Measurements from ENCODE around the gene DSCAM. TPM values are rescaled to one million over a fixed set of nuclear protein-coding genes. Genes with fewer than 3 reads are reported as not detected.

Gene DSCAM
- total RNA-seq, 1 donor from 2014 or later, result not detected

GRCh38 chr21:40615505-40616376 is 231.2 kb downstream of the DSCAM start:
- intact Hi-C loops (cut with micrococcal nuclease), result loop anchor here (5.0 kb wide), 1 partner anchor 452 kb away; no protein-coding TSS in a partner anchor

- intact Hi-C loops (cut with micrococcal nuclease), result no loop called here
Measured at GRCh38 chr21:40613546-40614030, 233.4 kb downstream of the DSCAM start.

- intact Hi-C loops (cut with micrococcal nuclease), result no loop called here
Measured at GRCh38 chr21:40610345-40610744, 236.6 kb downstream of the DSCAM start.

GRCh38 chr21:40606341-40606740 is 240.6 kb downstream of the DSCAM start:
- intact Hi-C loops (cut with micrococcal nuclease), result no loop called here

GRCh38 chr21:40605094-40605493 is 241.9 kb downstream of the DSCAM start:
- intact Hi-C loops (cut with micrococcal nuclease), result no loop called here

- intact Hi-C loops (cut with micrococcal nuclease), result no loop called here
Measured at GRCh38 chr21:40603774-40604173, 243.2 kb downstream of the DSCAM start.

- intact Hi-C loops (cut with micrococcal nuclease), result no loop called here
Measured at GRCh38 chr21:40602080-40602479, 244.9 kb downstream of the DSCAM start.

GRCh38 chr21:40595806-40596205 is 251.2 kb downstream of the DSCAM start:
- intact Hi-C loops (cut with micrococcal nuclease), result no loop called here

GRCh38 chr21:40587736-40588346 is 259.1 kb downstream of the DSCAM start:
- intact Hi-C loops (cut with micrococcal nuclease), result no loop called here

GRCh38 chr21:40586575-40586974 is 260.4 kb downstream of the DSCAM start:
- intact Hi-C loops (cut with micrococcal nuclease), result no loop called here

GRCh38 chr21:40577285-40578043 is 269.5 kb downstream of the DSCAM start:
- intact Hi-C loops (cut with micrococcal nuclease), result no loop called here

- intact Hi-C loops (cut with micrococcal nuclease), result no loop called here
Measured at GRCh38 chr21:40575976-40576375, 271.0 kb downstream of the DSCAM start.

GRCh38 chr21:40569357-40569756 is 277.6 kb downstream of the DSCAM start:
- intact Hi-C loops (cut with micrococcal nuclease), result no loop called here

GRCh38 chr21:40568807-40569206 is 278.2 kb downstream of the DSCAM start:
- intact Hi-C loops (cut with micrococcal nuclease), result no loop called here

GRCh38 chr21:40567501-40567900 is 279.5 kb downstream of the DSCAM start:
- intact Hi-C loops (cut with micrococcal nuclease), result no loop called here

GRCh38 chr21:40566486-40566885 is 280.5 kb downstream of the DSCAM start:
- intact Hi-C loops (cut with micrococcal nuclease), result no loop called here

- intact Hi-C loops (cut with micrococcal nuclease), result no loop called here
Measured at GRCh38 chr21:40564318-40564717, 282.6 kb downstream of the DSCAM start.

- intact Hi-C loops (cut with micrococcal nuclease), result no loop called here
Measured at GRCh38 chr21:40563900-40564299, 283.1 kb downstream of the DSCAM start.

GRCh38 chr21:40562242-40563002 is 284.5 kb downstream of the DSCAM start:
- intact Hi-C loops (cut with micrococcal nuclease), result no loop called here

- intact Hi-C loops (cut with micrococcal nuclease), result no loop called here
Measured at GRCh38 chr21:40556442-40556968, 290.5 kb downstream of the DSCAM start.

GRCh38 chr21:40555021-40555528 is 291.9 kb downstream of the DSCAM start:
- intact Hi-C loops (cut with micrococcal nuclease), result no loop called here

Data from T-helper 1 cell treated with Interleukin-12 subunit alpha and Interleukin-12 subunit beta and Interleukin-4 antibody, amounts not matched to agents 30 ng/mL and 1 ng/mL, for 36 hours (primary cell).